HepG2 (cell line): Measurements from ENCODE around the gene MLN. TPM values are rescaled to one million over a fixed set of nuclear protein-coding genes. Genes with fewer than 3 reads are reported as not detected.

Experiments
- ATAC-seq: fragments of 200-7000 bp; cut with Tn5 transposase; 3 replicates; pipeline ENCODE4 v1.9.1; 2020; ENCODE audit warnings: mild to moderate bottlenecking, moderate library complexity
- BruUV-seq: library from RNA; stranded (reverse); fragments of 400-500 nt; replicated peaks from 2 replicates; lab custom pipeline; 2021; lab: Mats Ljungman, UMichigan
- CTCF ChIA-PET: fragments of 300-600 bp; formaldehyde crosslinking; extraction: SDS; loops from one replicate; lab custom pipeline; 2021; ENCODE audit warnings: low total read pairs, inconsistent platforms, low intra/inter-chr PET ratio; lab: Yijun Ruan, JAX
- POLR2A ChIA-PET: fragments of 350-600 bp; sonication (Branson Sonifier 250); formaldehyde crosslinking; loops from one replicate; lab custom pipeline; 2020; ENCODE audit warnings: antibody characterized with exemption, inconsistent platforms; lab: Yijun Ruan, JAX
- DNase-seq: peaks from one replicate; pipeline ENCODE4 v3.0.0-alpha.2; 2015; ENCODE audit warnings: low spot score
- FAIRE-seq: peaks from 3 replicates; lab custom pipeline; 2011; peaks lifted over from hg19 to GRCh38; lab: Jason Lieb, UNC
- H2AFZ ChIP-seq: one replicate; pipeline ENCODE4 v1.6.1; 2011; ENCODE audit warnings: low read length, inconsistent platforms
- H3K27ac ChIP-seq: fragments of 300-600 bp; 3 replicates; pipeline ENCODE4 v1.8.0; 2011; ENCODE audit warnings: mixed run types, mild to moderate bottlenecking, mixed read lengths, low read length, inconsistent platforms; ENCODE audit not compliant: insufficient read depth; ENCODE audit errors: extremely low read length
- H3K27me3 ChIP-seq, 2 experiments: fragments of 200-600 bp in 1 of 2; 2 replicates in 1 of 2; 3 replicates in 1 of 2; pipeline versions ENCODE4 v1.6.0 to v1.8.0; 2011; ENCODE audit warnings: low read length in 2 of 2, mild to moderate bottlenecking in 2 of 2, moderate library complexity in 2 of 2, inconsistent platforms in 1 of 2; ENCODE audit not compliant: insufficient read depth in 2 of 2, control insufficient read depth in 1 of 2
- H3K36me3 ChIP-seq, 2 experiments: fragments of 200-600 bp in 1 of 2; replicated peaks in 1 of 2; 2 replicates in 1 of 2; 3 replicates in 1 of 2; pipeline versions ENCODE4 v1.5.1 to v1.8.0; 2011; ENCODE audit warnings: low read length in 2 of 2, inconsistent platforms in 1 of 2; ENCODE audit not compliant: insufficient read depth in 2 of 2, control insufficient read depth in 1 of 2
- H3K4me1 ChIP-seq: 2 replicates; pipeline ENCODE4 v1.5.1; 2012; ENCODE audit warnings: low read length, inconsistent platforms; ENCODE audit not compliant: insufficient read depth
- H3K4me2 ChIP-seq: 2 replicates; pipeline ENCODE4 v1.6.0; 2011; ENCODE audit warnings: low read depth, low read length, inconsistent platforms
- H3K4me3 ChIP-seq, 3 experiments: fragments of 200-600 bp in 1 of 3; sonication (generic), shearing (Covaris generic) in 1 of 3; replicated peaks in 1 of 3; 2 replicates each; pipeline ENCODE4 v1.5.1; 2011 to 2016; ENCODE audit warnings: low read length in 3 of 3, inconsistent platforms in 2 of 3, low read depth in 2 of 3, mild to moderate bottlenecking in 2 of 3, control low read depth in 1 of 3, mixed read lengths in 1 of 3; ENCODE audit not compliant: insufficient read depth in 1 of 3
- H3K79me2 ChIP-seq: one replicate; pipeline ENCODE4 v1.6.1; 2011; ENCODE audit warnings: low read length, inconsistent platforms; ENCODE audit not compliant: insufficient read depth
- H3K9ac ChIP-seq: 2 replicates; pipeline ENCODE4 v1.6.0; 2011; ENCODE audit warnings: mild to moderate bottlenecking, low read depth, low read length, inconsistent platforms; ENCODE audit not compliant: insufficient read depth
- H3K9me3 ChIP-seq: 2 replicates; pipeline ENCODE4 v1.5.1; 2012; ENCODE audit warnings: mild to moderate bottlenecking, low read length
- H4K20me1 ChIP-seq: 2 replicates; pipeline ENCODE4 v1.6.0; 2011; ENCODE audit warnings: inconsistent platforms, mild to moderate bottlenecking, low read length, moderate library complexity; ENCODE audit not compliant: insufficient read depth
- DMAP1 ChIP-seq: IDR thresholded peaks from 2 replicates; pipeline ENCODE4 v1.6.1; 2016
- DNMT3B ChIP-seq: conservative IDR thresholded peaks from 2 replicates; pipeline ENCODE4 v1.6.1; 2016; ENCODE audit warnings: missing biosample characterization, control low read depth
- HCFC1 ChIP-seq: fragments of 150-350 bp; IDR thresholded peaks from 2 replicates; pipeline ENCODE4 v1.6.1; 2014; ENCODE audit warnings: low read depth, low read length
- KDM5B ChIP-seq: sonication (generic); formaldehyde crosslinking; IDR thresholded peaks from 2 replicates; pipeline ENCODE4 v1.4.0; 2020; ENCODE audit warnings: missing genetic modification reagents, mild to moderate bottlenecking, borderline replicate concordance
- NFRKB ChIP-seq: fragments of 450-650 bp; IDR thresholded peaks from 2 replicates; pipeline ENCODE4 v1.6.1; 2017
- SSRP1 ChIP-seq: IDR thresholded peaks from 2 replicates; pipeline ENCODE4 v1.6.1; 2016; ENCODE audit warnings: control low read depth
- WGBS: methylation state at CpG from one replicate; pipeline ENCODE4 v1.1.6; 2017; ENCODE audit warnings: low lambda C conversion rate; 5-methylcytosine and 5-hydroxymethylcytosine counted together
- in situ Hi-C: cut with HindIII; loops from 2 replicates; pipeline ENCODE4 v1.10.0; 2017; ENCODE audit warnings: low pct_unique_long_range_greater_than_20kb; ENCODE audit not compliant: extremely low pct_ligation_motif_present
- intact Hi-C: fragments of 100-400 bp; cut with micrococcal nuclease; formaldehyde crosslinking; loops from one replicate; pipeline ENCODE4 v1.10.0; 2022; ENCODE audit not compliant: unreplicated experiment
- polyA plus RNA-seq, 8 experiments: library from polyadenylated mRNA; depleted of rRNA in 3 of 8; stranded (reverse) in 7 of 8; unstranded in 1 of 8; fragments of >200 nt; fragmentation: Illumina TruSeq in 4 of 8; extraction: Trizol in 4 of 8; gene quantifications; 2 replicates each; pipeline versions ENCODE4 v1.2.1 to v1.2.3, GENCODE V29; 2011 to 2016; ENCODE audit warnings: low read depth in 4 of 8, missing spikeins in 1 of 8, mixed read lengths in 1 of 8; ENCODE audit not compliant: insufficient read depth in 1 of 8
- total RNA-seq, 5 experiments: library from RNA; depleted of rRNA; stranded (reverse); fragments of >200 nt; fragmentation: Illumina TruSeq; extraction: Trizol; gene quantifications; 2 replicates each; pipeline ENCODE4 v1.2.3, GENCODE V29; 2016; ENCODE audit warnings: low read depth in 1 of 5
- TF ChIP-seq, protein P1 (sequence below): sonication (generic); formaldehyde crosslinking; IDR thresholded peaks from 2 replicates; pipeline ENCODE4 v1.4.0; 2020; ENCODE audit warnings: missing genetic modification reagents
- TF ChIP-seq, protein P2 (sequence below): sonication (generic); formaldehyde crosslinking; IDR thresholded peaks from 2 replicates; pipeline ENCODE4 v1.5.0; 2020; ENCODE audit warnings: mild to moderate bottlenecking, missing genetic modification reagents, moderate library complexity
- TF ChIP-seq, protein P3 (sequence below): sonication (generic); formaldehyde crosslinking; IDR thresholded peaks from 2 replicates; pipeline ENCODE4 v1.4.0; 2020; ENCODE audit warnings: missing genetic modification reagents
- TF ChIP-seq, protein P4 (sequence below): sonication (generic); formaldehyde crosslinking; IDR thresholded peaks from 2 replicates; pipeline ENCODE4 v1.5.1; 2020; ENCODE audit warnings: mild to moderate bottlenecking, moderate library complexity, missing genetic modification reagents

MLN gene
- total and polyA plus RNA-seq, 2 of the 13 experiments (the other 11 are each of a cell fraction or from before 2014, with no cell fraction given), result not detected

DNA sequence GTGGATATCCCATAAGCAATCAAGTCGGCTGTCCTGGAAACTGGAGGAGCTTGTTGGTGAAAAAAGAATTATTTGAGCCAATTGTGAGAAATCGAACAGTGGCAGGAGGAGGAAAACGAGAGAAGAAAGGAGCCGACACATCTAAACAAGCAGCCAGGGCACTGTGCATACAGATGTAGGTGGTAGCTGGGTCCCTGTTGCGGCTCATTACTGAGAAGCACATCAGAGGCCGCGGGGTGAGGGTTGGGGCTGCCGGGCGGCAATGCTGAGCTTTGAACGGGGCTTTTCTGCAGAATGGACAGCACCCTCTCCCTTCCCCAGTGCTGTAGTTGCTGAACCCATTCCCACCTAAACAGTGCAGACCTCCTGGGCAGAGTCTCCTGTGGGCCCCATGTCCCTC is 10.8 kb downstream of the MLN start:
- peaks cover 39% of the 10 kb centered on the region for H3K4me1 ChIP-seq
- no peak overlapping the region for H3K4me3 ChIP-seq
- H3K79me2 ChIP-seq, result peaks cover 1% of the 10 kb centered on the region
- ATAC-seq (no peak; the same call in 2 of the 3 replicates), FAIRE-seq (no peak), DNase-seq (no peak)
- no peaks in the 10 kb centered on the region for H3K36me3 ChIP-seq
- no peak for TF ChIP-seq NFRKB
- no TSS peak for BruUV-seq
- no peaks in the 10 kb centered on the region for H4K20me1 ChIP-seq
- intact Hi-C loops, result no loop called here
- no peak overlapping the region for H3K27ac ChIP-seq
- ChIA-PET POLR2A (no interaction called here), CTCF (interaction anchor here (0.6 kb wide), 1 partner anchor 368 kb away, joined by 3 read pairs; no protein-coding TSS in a partner anchor)
- WGBS, result 21% methylated on average over 7 of the region's 10 CpGs
- H3K9me3 ChIP-seq, result no peaks in the 10 kb centered on the region
- no peak overlapping the region for H3K9ac ChIP-seq
- no peak overlapping the region for H3K4me2 ChIP-seq
- no peak overlapping the region for H2AFZ ChIP-seq
- peaks cover 1 to 35% of the 10 kb centered on the region in 2 experiments; a peak in 4 of 5 replicates for H3K27me3 ChIP-seq
- in situ Hi-C loops, result no loop called here

DNA sequence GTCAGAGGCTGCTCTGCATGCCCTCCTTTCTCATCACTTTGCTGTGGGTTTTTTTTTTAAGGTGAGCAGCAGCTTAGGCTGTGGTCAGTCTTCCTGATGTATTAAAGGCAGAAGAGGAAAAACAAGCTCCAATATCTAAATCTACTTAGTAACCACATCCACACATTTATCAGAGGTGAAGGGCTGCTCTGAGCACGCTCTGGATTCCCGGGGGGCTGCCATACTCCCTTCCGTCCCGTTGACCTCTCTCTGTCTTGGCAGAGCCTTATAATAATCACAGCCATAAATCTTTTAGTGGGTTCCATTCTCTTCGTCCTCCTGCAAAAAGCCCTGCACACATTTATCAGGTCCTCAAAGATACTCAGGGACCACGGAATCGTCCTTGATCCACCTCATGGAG is 12.2 kb downstream of the MLN start:
- H3K36me3 ChIP-seq, result no peaks in the 10 kb centered on the region
- H3K79me2 ChIP-seq, result peaks cover 15% of the 10 kb centered on the region
- ChIA-PET CTCF (no interaction called here), POLR2A (no interaction called here)
- H3K9me3 ChIP-seq, result no peaks in the 10 kb centered on the region
- BruUV-seq, result no TSS peak
- H3K27me3 ChIP-seq, result peaks cover 0 to 22% of the 10 kb centered on the region in 2 experiments; a peak in 2 of 5 replicates
- no peak overlapping the region for H2AFZ ChIP-seq
- no peak overlapping the region for H3K4me2 ChIP-seq
- no peak for FAIRE-seq
- intact Hi-C loops, result no loop called here
- peaks cover 9% of the 10 kb centered on the region; the same call in 1 of the 2 replicates for H4K20me1 ChIP-seq
- in situ Hi-C loops, result no loop called here
- no peak overlapping the region for H3K4me3 ChIP-seq
- WGBS, result 66% methylated on average over 7 of the region's 7 CpGs
- peaks cover 52% of the 10 kb centered on the region for H3K4me1 ChIP-seq
- no peak overlapping the region for H3K9ac ChIP-seq
- no peak overlapping the region for H3K27ac ChIP-seq
- DNase-seq, result no peak
- no peak for ATAC-seq
- TF ChIP-seq KDM5B (CRISPR knock-in tag) (no peak), SSRP1 (CRISPR knock-in tag) (no peak), NFRKB (no peak), HCFC1 (no peak), DNMT3B (CRISPR knock-in tag) (no peak), DMAP1 (CRISPR knock-in tag) (no peak)
- TF ChIP-seq, protein P1, sequence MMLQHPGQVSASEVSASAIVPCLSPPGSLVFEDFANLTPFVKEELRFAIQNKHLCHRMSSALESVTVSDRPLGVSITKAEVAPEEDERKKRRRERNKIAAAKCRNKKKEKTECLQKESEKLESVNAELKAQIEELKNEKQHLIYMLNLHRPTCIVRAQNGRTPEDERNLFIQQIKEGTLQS (CRISPR knock-in tag), result no peak
- TF ChIP-seq, protein P2, sequence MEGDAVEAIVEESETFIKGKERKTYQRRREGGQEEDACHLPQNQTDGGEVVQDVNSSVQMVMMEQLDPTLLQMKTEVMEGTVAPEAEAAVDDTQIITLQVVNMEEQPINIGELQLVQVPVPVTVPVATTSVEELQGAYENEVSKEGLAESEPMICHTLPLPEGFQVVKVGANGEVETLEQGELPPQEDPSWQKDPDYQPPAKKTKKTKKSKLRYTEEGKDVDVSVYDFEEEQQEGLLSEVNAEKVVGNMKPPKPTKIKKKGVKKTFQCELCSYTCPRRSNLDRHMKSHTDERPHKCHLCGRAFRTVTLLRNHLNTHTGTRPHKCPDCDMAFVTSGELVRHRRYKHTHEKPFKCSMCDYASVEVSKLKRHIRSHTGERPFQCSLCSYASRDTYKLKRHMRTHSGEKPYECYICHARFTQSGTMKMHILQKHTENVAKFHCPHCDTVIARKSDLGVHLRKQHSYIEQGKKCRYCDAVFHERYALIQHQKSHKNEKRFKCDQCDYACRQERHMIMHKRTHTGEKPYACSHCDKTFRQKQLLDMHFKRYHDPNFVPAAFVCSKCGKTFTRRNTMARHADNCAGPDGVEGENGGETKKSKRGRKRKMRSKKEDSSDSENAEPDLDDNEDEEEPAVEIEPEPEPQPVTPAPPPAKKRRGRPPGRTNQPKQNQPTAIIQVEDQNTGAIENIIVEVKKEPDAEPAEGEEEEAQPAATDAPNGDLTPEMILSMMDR, result no peak
- TF ChIP-seq, protein P3, sequence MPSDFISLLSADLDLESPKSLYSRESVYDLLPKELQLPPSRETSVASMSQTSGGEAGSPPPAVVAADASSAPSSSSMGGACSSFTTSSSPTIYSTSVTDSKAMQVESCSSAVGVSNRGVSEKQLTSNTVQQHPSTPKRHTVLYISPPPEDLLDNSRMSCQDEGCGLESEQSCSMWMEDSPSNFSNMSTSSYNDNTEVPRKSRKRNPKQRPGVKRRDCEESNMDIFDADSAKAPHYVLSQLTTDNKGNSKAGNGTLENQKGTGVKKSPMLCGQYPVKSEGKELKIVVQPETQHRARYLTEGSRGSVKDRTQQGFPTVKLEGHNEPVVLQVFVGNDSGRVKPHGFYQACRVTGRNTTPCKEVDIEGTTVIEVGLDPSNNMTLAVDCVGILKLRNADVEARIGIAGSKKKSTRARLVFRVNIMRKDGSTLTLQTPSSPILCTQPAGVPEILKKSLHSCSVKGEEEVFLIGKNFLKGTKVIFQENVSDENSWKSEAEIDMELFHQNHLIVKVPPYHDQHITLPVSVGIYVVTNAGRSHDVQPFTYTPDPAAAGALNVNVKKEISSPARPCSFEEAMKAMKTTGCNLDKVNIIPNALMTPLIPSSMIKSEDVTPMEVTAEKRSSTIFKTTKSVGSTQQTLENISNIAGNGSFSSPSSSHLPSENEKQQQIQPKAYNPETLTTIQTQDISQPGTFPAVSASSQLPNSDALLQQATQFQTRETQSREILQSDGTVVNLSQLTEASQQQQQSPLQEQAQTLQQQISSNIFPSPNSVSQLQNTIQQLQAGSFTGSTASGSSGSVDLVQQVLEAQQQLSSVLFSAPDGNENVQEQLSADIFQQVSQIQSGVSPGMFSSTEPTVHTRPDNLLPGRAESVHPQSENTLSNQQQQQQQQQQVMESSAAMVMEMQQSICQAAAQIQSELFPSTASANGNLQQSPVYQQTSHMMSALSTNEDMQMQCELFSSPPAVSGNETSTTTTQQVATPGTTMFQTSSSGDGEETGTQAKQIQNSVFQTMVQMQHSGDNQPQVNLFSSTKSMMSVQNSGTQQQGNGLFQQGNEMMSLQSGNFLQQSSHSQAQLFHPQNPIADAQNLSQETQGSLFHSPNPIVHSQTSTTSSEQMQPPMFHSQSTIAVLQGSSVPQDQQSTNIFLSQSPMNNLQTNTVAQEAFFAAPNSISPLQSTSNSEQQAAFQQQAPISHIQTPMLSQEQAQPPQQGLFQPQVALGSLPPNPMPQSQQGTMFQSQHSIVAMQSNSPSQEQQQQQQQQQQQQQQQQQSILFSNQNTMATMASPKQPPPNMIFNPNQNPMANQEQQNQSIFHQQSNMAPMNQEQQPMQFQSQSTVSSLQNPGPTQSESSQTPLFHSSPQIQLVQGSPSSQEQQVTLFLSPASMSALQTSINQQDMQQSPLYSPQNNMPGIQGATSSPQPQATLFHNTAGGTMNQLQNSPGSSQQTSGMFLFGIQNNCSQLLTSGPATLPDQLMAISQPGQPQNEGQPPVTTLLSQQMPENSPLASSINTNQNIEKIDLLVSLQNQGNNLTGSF (CRISPR knock-in tag), result no peak
- TF ChIP-seq, protein P4, sequence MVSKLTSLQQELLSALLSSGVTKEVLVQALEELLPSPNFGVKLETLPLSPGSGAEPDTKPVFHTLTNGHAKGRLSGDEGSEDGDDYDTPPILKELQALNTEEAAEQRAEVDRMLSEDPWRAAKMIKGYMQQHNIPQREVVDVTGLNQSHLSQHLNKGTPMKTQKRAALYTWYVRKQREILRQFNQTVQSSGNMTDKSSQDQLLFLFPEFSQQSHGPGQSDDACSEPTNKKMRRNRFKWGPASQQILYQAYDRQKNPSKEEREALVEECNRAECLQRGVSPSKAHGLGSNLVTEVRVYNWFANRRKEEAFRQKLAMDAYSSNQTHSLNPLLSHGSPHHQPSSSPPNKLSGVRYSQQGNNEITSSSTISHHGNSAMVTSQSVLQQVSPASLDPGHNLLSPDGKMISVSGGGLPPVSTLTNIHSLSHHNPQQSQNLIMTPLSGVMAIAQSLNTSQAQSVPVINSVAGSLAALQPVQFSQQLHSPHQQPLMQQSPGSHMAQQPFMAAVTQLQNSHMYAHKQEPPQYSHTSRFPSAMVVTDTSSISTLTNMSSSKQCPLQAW, result no peak
